Measurements from ENCODE around the gene CD207.

DNA sequence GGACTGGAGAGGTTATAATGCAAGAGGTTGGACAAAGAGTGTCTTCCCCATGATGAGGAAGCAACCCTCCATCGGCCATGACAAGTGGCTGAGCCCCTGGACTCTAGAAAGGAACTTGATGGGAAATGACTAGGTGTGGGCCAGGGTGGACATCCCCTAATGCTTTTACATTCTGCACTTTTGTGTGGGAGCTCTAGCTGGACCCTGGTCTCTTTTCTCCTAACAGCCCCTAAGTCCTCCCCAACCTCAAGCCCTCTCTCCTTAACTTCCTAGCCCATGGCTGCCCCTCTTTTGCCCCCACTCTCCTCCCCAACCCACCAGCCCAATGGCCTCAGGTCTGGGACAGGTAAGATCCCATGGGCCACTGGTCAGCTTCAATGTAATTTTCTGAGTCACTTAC, 2.4 kb downstream of the CD207 start:
- TF ChIP-seq, protein P1, sequence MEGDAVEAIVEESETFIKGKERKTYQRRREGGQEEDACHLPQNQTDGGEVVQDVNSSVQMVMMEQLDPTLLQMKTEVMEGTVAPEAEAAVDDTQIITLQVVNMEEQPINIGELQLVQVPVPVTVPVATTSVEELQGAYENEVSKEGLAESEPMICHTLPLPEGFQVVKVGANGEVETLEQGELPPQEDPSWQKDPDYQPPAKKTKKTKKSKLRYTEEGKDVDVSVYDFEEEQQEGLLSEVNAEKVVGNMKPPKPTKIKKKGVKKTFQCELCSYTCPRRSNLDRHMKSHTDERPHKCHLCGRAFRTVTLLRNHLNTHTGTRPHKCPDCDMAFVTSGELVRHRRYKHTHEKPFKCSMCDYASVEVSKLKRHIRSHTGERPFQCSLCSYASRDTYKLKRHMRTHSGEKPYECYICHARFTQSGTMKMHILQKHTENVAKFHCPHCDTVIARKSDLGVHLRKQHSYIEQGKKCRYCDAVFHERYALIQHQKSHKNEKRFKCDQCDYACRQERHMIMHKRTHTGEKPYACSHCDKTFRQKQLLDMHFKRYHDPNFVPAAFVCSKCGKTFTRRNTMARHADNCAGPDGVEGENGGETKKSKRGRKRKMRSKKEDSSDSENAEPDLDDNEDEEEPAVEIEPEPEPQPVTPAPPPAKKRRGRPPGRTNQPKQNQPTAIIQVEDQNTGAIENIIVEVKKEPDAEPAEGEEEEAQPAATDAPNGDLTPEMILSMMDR (conservative IDR thresholded peaks at IDR 0.05) = no peak
- TF ChIP-seq EZH2 (IDR thresholded peaks at IDR 0.05; ENCODE audit: low read depth) = no peak

Data from PC-9 (cell line).